Ureter (tissue), 1 donor: ENCODE data around the gene KIF5C. TPM values are rescaled to one million over a fixed set of nuclear protein-coding genes. Genes with fewer than 3 reads are reported as not detected.
A peak's percentile ranks its signal among the peaks of the same experiment; 100 is the strongest.

Experiments used
- DNase-seq: peaks from one replicate; pipeline ENCODE4 v3.0.0-alpha.2; 2020; ENCODE audit warnings: low spot score
- total RNA-seq: library from RNA; stranded (reverse); gene quantifications from one replicate; pipeline ENCODE4 v1.2.4, GENCODE V29; 2023
- donor health status: DM: yes; HTN: yes; CAD: no.

The KIF5C gene
- total RNA-seq, 1 donor from 2014 or later: 14.3 TPM

GRCh38 chr2:149041482-149041881, 166.5 kb downstream of the KIF5C start:
- no peak for DNase-seq

- no peak for DNase-seq
Observed at GRCh38 chr2:149042881-149043280, 167.9 kb downstream of the KIF5C start.

GRCh38 chr2:149044500-149044899, 169.5 kb downstream of the KIF5C start:
- no peak for DNase-seq

- DNase-seq: no peak
Observed at GRCh38 chr2:149047118-149047517, 172.1 kb downstream of the KIF5C start.

GRCh38 chr2:149049142-149049541, 174.1 kb downstream of the KIF5C start:
- DNase-seq: no peak

GRCh38 chr2:149050188-149050587, 175.2 kb downstream of the KIF5C start:
- no peak for DNase-seq

GRCh38 chr2:149055751-149056150, 180.7 kb downstream of the KIF5C start:
- no peak for DNase-seq

GRCh38 chr2:149056541-149057255, 181.7 kb downstream of the KIF5C start:
- DNase-seq: no peak

- no peak for DNase-seq
Observed at GRCh38 chr2:149057401-149057800, 182.4 kb downstream of the KIF5C start.

GRCh38 chr2:149058936-149059335, 183.9 kb downstream of the KIF5C start:
- DNase-seq: no peak

- no peak for DNase-seq
Observed at GRCh38 chr2:149059822-149060221, 184.8 kb downstream of the KIF5C start.

- no peak for DNase-seq
Observed at GRCh38 chr2:149061133-149061745, 186.2 kb downstream of the KIF5C start.

GRCh38 chr2:149062531-149062930, 187.5 kb downstream of the KIF5C start:
- no peak for DNase-seq

- no peak for DNase-seq
Observed at GRCh38 chr2:149063177-149063576, 188.2 kb downstream of the KIF5C start.

GRCh38 chr2:149064365-149064841, 189.4 kb downstream of the KIF5C start:
- no peak for DNase-seq

- no peak for DNase-seq
Observed at GRCh38 chr2:149064856-149065630, 190.0 kb downstream of the KIF5C start.

GRCh38 chr2:149068225-149068995, 193.4 kb downstream of the KIF5C start:
- DNase-seq: no peak

GRCh38 chr2:149068996-149069888, 194.2 kb downstream of the KIF5C start:
- DNase-seq: peak; percentile 63

- no peak for DNase-seq
Observed at GRCh38 chr2:149070681-149071320, 195.8 kb downstream of the KIF5C start.

GRCh38 chr2:149075105-149075504, 200.1 kb downstream of the KIF5C start:
- no peak for DNase-seq
